Endothelial cell of umbilical vein (primary cell): ENCODE data around the gene IQCC. TPM values are rescaled to one million over a fixed set of nuclear protein-coding genes. Genes with fewer than 3 reads are reported as not detected.

Source experiments
- BruUV-seq: library from RNA; stranded (reverse); fragments of 400-500 nt; replicated peaks from 2 replicates; lab custom pipeline; 2021; lab: Mats Ljungman, UMichigan
- CTCF ChIA-PET: fragments of 300-600, 350-600 bp; sonication (Branson Sonifier 250); formaldehyde crosslinking; loops from one replicate; lab custom pipeline; 2021; ENCODE audit warnings: antibody characterized with exemption, inconsistent platforms; lab: Charles Lee
- POLR2A ChIA-PET: fragments of 300-600, 350-600 bp; sonication (Branson Sonifier 250); formaldehyde crosslinking; loops from one replicate; lab custom pipeline; 2021; ENCODE audit warnings: antibody characterized with exemption, inconsistent platforms; lab: Charles Lee
- DNase-seq: peaks from one replicate; pipeline ENCODE4 v3.0.0-alpha.2; 2011; ENCODE audit warnings: low read depth, low spot score
- FAIRE-seq: peaks from 2 replicates; lab custom pipeline; 2011; peaks lifted over from hg19 to GRCh38; lab: Jason Lieb, UNC
- H2AFZ ChIP-seq: 2 replicates; pipeline ENCODE4 v1.6.0; 2012; ENCODE audit warnings: low read depth, low read length, control low read depth, inconsistent platforms
- H3K27ac ChIP-seq: 2 replicates; pipeline ENCODE4 v1.5.1; 2011; ENCODE audit warnings: low read depth, mild to moderate bottlenecking, control low read depth, low read length, moderate library complexity; ENCODE audit not compliant: insufficient read depth
- H3K27me3 ChIP-seq, 2 experiments: 2 replicates each; pipeline versions ENCODE4 v1.6.0 to v1.6.1; 2011; ENCODE audit warnings: low read length in 2 of 2, mixed read lengths in 1 of 2; ENCODE audit not compliant: control insufficient read depth in 2 of 2, insufficient read depth in 2 of 2
- H3K36me3 ChIP-seq, 2 experiments: 2 replicates in 1 of 2; 3 replicates in 1 of 2; pipeline ENCODE4 v1.5.1; 2011; ENCODE audit warnings: low read length in 2 of 2, mild to moderate bottlenecking in 1 of 2, moderate library complexity in 1 of 2; ENCODE audit not compliant: control insufficient read depth in 2 of 2, insufficient read depth in 2 of 2; ENCODE audit errors: extremely low read depth in 1 of 2
- H3K4me1 ChIP-seq: 3 replicates; pipeline ENCODE4 v1.5.1; 2011; ENCODE audit warnings: mild to moderate bottlenecking, low read length; ENCODE audit not compliant: control insufficient read depth, insufficient read depth; ENCODE audit errors: extremely low read depth
- H3K4me2 ChIP-seq: 2 replicates; pipeline ENCODE4 v1.6.1; 2011; ENCODE audit warnings: low read length, control low read depth, mixed read lengths; ENCODE audit not compliant: insufficient read depth
- H3K4me3 ChIP-seq, 3 experiments: fragments of 200-600 bp in 1 of 3; sonication (generic), shearing (Covaris generic) in 1 of 3; replicated peaks in 1 of 3; 2 replicates each; pipeline ENCODE4 v1.5.1; 2011 to 2016; ENCODE audit warnings: control low read depth in 3 of 3, low read length in 3 of 3, mild to moderate bottlenecking in 2 of 3, inconsistent platforms in 1 of 3, low read depth in 1 of 3, moderate library complexity in 1 of 3; ENCODE audit not compliant: insufficient read depth in 1 of 3
- H3K79me2 ChIP-seq: 2 replicates; pipeline ENCODE4 v1.6.0; 2012; ENCODE audit warnings: low read length, inconsistent platforms; ENCODE audit not compliant: control insufficient read depth, insufficient read depth
- H3K9ac ChIP-seq: replicated peaks from 2 replicates; pipeline ENCODE3; 2011; ENCODE audit warnings: low read length, control low read depth; ENCODE audit not compliant: insufficient read depth; ENCODE audit errors: extremely low read depth
- H3K9me1 ChIP-seq: replicated peaks from 3 replicates; pipeline ENCODE4 v1.6.0; 2011; ENCODE audit warnings: mild to moderate bottlenecking, low read length; ENCODE audit not compliant: control insufficient read depth, insufficient read depth; ENCODE audit errors: extremely low read depth
- H3K9me3 ChIP-seq: replicated peaks from 2 replicates; pipeline ENCODE4 v1.5.1; 2012; ENCODE audit warnings: low read length, inconsistent platforms; ENCODE audit not compliant: control insufficient read depth, insufficient read depth
- H4K20me1 ChIP-seq: replicated peaks from 2 replicates; pipeline ENCODE3; 2011; ENCODE audit warnings: mild to moderate bottlenecking, low read length; ENCODE audit not compliant: control insufficient read depth, insufficient read depth; ENCODE audit errors: extremely low read depth
- CTCF ChIP-seq, 2 donors: IDR thresholded peaks; 1 replicate in 1 of 2; 2 replicates in 1 of 2; pipeline ENCODE4 v1.5.1; 2011; ENCODE audit warnings: low read length in 2 of 2, mild to moderate bottlenecking in 2 of 2, moderate library complexity in 2 of 2, control low read depth in 1 of 2, inconsistent platforms in 1 of 2, low read depth in 1 of 2; ENCODE audit not compliant: insufficient read depth in 1 of 2; ENCODE audit errors: extremely low read depth in 1 of 2
- EZH2 ChIP-seq: IDR thresholded peaks from 2 replicates; pipeline ENCODE4 v1.6.1; 2012; ENCODE audit warnings: borderline replicate concordance, low read depth, mild to moderate bottlenecking, moderate library complexity, low read length, inconsistent platforms; ENCODE audit not compliant: severe bottlenecking
- FOS ChIP-seq: IDR thresholded peaks from 2 replicates; pipeline ENCODE4 v1.6.1; 2011; ENCODE audit warnings: mild to moderate bottlenecking, low read length, moderate library complexity, borderline replicate concordance; ENCODE audit not compliant: insufficient read depth
- GATA2 ChIP-seq: IDR thresholded peaks from 2 replicates; pipeline ENCODE4 v1.7.0; 2011; ENCODE audit warnings: low read depth, mild to moderate bottlenecking, moderate library complexity, mixed read lengths, low read length; ENCODE audit not compliant: insufficient read length, insufficient read depth
- JUN ChIP-seq: IDR thresholded peaks from 2 replicates; pipeline ENCODE4 v1.6.1; 2011; ENCODE audit warnings: borderline replicate concordance, low read depth; ENCODE audit not compliant: insufficient read length, insufficient read depth
- MAX ChIP-seq: IDR thresholded peaks from 2 replicates; pipeline ENCODE4 v1.6.1; 2011; ENCODE audit not compliant: insufficient read depth, insufficient read length
- MYC ChIP-seq: IDR thresholded peaks from one replicate; pipeline ENCODE4 v1.6.1; 2011; ENCODE audit warnings: mild to moderate bottlenecking, low read depth, low read length
- POLR2A ChIP-seq: IDR thresholded peaks from 2 replicates; pipeline ENCODE4 v1.6.1; 2012; ENCODE audit warnings: low read depth, mild to moderate bottlenecking, control low read depth, low read length
- POLR2AphosphoS5 ChIP-seq: IDR thresholded peaks from 2 replicates; pipeline ENCODE4 v1.6.1; 2012; ENCODE audit warnings: low read depth, mild to moderate bottlenecking, control low read depth, low read length, moderate library complexity; ENCODE audit not compliant: insufficient read depth
- dilution Hi-C: fragments of 300-500 bp; cut with MboI; formaldehyde crosslinking; loops from one replicate; pipeline ENCODE4 v1.15.0; 2019; ENCODE audit warnings: low sequenced_read_pairs; ENCODE audit not compliant: extremely low pct_ligation_motif_present
- intact Hi-C: fragments of 100-400 bp; cut with micrococcal nuclease; formaldehyde crosslinking; loops from one replicate; pipeline ENCODE4 v1.10.0; 2022
- polyA plus RNA-seq, 4 experiments: library from polyadenylated mRNA; depleted of rRNA in 3 of 4; stranded (reverse) in 3 of 4; unstranded in 1 of 4; fragments of >200 nt; gene quantifications; 2 replicates each; pipeline versions ENCODE4 v1.2.1 to v1.2.3, GENCODE V29; 2011 to 2012; ENCODE audit warnings: missing spikeins in 1 of 4
- total RNA-seq: library from RNA; stranded (reverse); gene quantifications from 2 replicates; pipeline ENCODE4 v1.2.3, GENCODE V29; 2021

IQCC gene
- total and polyA plus RNA-seq, 2 donors (not counting 3 experiments of a cell fraction or from before 2014, with no cell fraction given) = 1.1 to 1.8 TPM

- peaks cover 20 to 22% of the 10 kb centered on the region in 2 experiments for H3K36me3 ChIP-seq
- DNase-seq = peak; percentile 56
Measured at GRCh38 chr1:32172621-32173245, 32.7 kb upstream of the IQCC start.

GRCh38 chr1:32178380-32179192 is 26.9 kb upstream of the IQCC start:
- Histone ChIP-seq H3K4me3 (no peak overlapping the region), H3K4me1 (peaks cover 22% of the 10 kb centered on the region), H3K79me2 (peaks cover 30% of the 10 kb centered on the region), H2AFZ (peak overlapping the region; percentile 83), H3K36me3 (peaks cover 3 to 5% of the 10 kb centered on the region in 2 experiments), H3K9me3 (no peaks in the 10 kb centered on the region), H3K9ac (no peak overlapping the region), H3K27me3 (no peaks in the 10 kb centered on the region), H3K4me2 (peak overlapping the region; percentile 57), H3K9me1 (no peaks in the 10 kb centered on the region), H4K20me1 (no peaks in the 10 kb centered on the region), H3K27ac (peak overlapping the region; percentile 88)
- intact Hi-C loops = loop anchor here (2.0 kb wide), 2 partner anchors 62 to 70 kb away; partner anchors contain the start of gene KPNA6
- FAIRE-seq (peak; percentile 44), DNase-seq (no peak)
- ChIA-PET POLR2A (interaction anchor here (0.6 to 2.5 kb wide), 4 partner anchors 70 to 165 kb away, joined by 3 to 9 read pairs (median 6); partner anchors contain the start of genes KHDRBS1, KPNA6, MARCKSL1 and TMEM39B), CTCF (interaction anchor here (0.5 to 2.3 kb wide), 4 partner anchors 15 to 138 kb away, joined by 3 to 13 read pairs (median 3); partner anchors contain the start of gene KPNA6)
- dilution Hi-C loops = no loop called here
- BruUV-seq = no TSS peak
- no peak for TF ChIP-seq EZH2
- no peak for TF ChIP-seq MAX
- TF ChIP-seq CTCF (IDR thresholded peaks at IDR 0.05; ENCODE audit: extremely low read depth in 1 of 2, insufficient read depth in 1 of 2, low read depth in 1 of 2, low read length in 2 of 2) = no peak
- TF ChIP-seq FOS = no peak
- TF ChIP-seq POLR2AphosphoS5 = no peak
- no peak for TF ChIP-seq POLR2A
- no peak for TF ChIP-seq GATA2
- TF ChIP-seq MYC = no peak
- TF ChIP-seq JUN = no peak

More at GRCh38 chr1:32172621-32173245, 32.7 kb upstream of the IQCC start:
- Histone ChIP-seq H3K27ac (peak overlapping the region; percentile 3), H3K9ac (no peak overlapping the region), H3K4me3 (no peak overlapping the region), H3K79me2 (no peaks in the 10 kb centered on the region), H3K9me3 (no peaks in the 10 kb centered on the region), H3K9me1 (no peaks in the 10 kb centered on the region), H4K20me1 (no peaks in the 10 kb centered on the region), H2AFZ (no peak overlapping the region), H3K4me2 (no peak overlapping the region), H3K27me3 (no peaks in the 10 kb centered on the region), H3K4me1 (peaks cover 12% of the 10 kb centered on the region)
- TSS peak; percentile 8 for BruUV-seq
- CTCF ChIA-PET = interaction anchor here (0.5 to 1.3 kb wide), 5 partner anchors 9 to 64 kb away, joined by 3 to 6 read pairs (median 3); no protein-coding TSS in a partner anchor
- FAIRE-seq = peak; percentile 87
- intact Hi-C loops = loop anchor here (2.0 kb wide), 1 partner anchor 24 kb away; no protein-coding TSS in a partner anchor
- TF ChIP-seq GATA2 (no peak), POLR2AphosphoS5 (no peak), FOS (peak; percentile 64)
- POLR2A ChIA-PET = interaction anchor here (0.6 kb wide), 1 partner anchor 16 kb away, joined by 3 read pairs; no protein-coding TSS in a partner anchor
- dilution Hi-C loops = no loop called here
